Astrocyte of the cerebellum (primary cell): ENCODE results near the gene ADAMTS2.

Source experiments
- DNase-seq: peaks from one replicate; pipeline ENCODE4 v3.0.0-alpha.2; 2011; ENCODE audit warnings: low read depth
- H3K4me3 ChIP-seq: 2 replicates; pipeline ENCODE4 v1.5.1; 2011; ENCODE audit warnings: mild to moderate bottlenecking, low read depth, low read length, moderate library complexity
- in situ Hi-C: cut with HindIII; loops from 2 replicates; pipeline ENCODE4 v1.10.0; 2017; ENCODE audit warnings: low sequenced_read_pairs
- TF ChIP-seq, protein P1 (sequence below): IDR thresholded peaks from 2 replicates; pipeline ENCODE4 v1.5.1; 2012; ENCODE audit warnings: low read length, low read depth, moderate library complexity, mild to moderate bottlenecking; ENCODE audit errors: missing control alignments

ADAMTS2 gene

GRCh38 chr5:179380211-179381035 is 35.2 kb upstream of the ADAMTS2 start:
- in situ Hi-C loops: no loop called here

GRCh38 chr5:179379321-179379890 is 34.1 kb upstream of the ADAMTS2 start:
- in situ Hi-C loops: no loop called here
- no peak for DNase-seq
- TF ChIP-seq, protein P1, sequence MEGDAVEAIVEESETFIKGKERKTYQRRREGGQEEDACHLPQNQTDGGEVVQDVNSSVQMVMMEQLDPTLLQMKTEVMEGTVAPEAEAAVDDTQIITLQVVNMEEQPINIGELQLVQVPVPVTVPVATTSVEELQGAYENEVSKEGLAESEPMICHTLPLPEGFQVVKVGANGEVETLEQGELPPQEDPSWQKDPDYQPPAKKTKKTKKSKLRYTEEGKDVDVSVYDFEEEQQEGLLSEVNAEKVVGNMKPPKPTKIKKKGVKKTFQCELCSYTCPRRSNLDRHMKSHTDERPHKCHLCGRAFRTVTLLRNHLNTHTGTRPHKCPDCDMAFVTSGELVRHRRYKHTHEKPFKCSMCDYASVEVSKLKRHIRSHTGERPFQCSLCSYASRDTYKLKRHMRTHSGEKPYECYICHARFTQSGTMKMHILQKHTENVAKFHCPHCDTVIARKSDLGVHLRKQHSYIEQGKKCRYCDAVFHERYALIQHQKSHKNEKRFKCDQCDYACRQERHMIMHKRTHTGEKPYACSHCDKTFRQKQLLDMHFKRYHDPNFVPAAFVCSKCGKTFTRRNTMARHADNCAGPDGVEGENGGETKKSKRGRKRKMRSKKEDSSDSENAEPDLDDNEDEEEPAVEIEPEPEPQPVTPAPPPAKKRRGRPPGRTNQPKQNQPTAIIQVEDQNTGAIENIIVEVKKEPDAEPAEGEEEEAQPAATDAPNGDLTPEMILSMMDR: no peak
- no peak overlapping the region for H3K4me3 ChIP-seq

More at GRCh38 chr5:179380211-179381035, 35.2 kb upstream of the ADAMTS2 start:
- DNase-seq: no peak
- H3K4me3 ChIP-seq: no peak overlapping the region
- TF ChIP-seq, protein P1: no peak

DNA sequence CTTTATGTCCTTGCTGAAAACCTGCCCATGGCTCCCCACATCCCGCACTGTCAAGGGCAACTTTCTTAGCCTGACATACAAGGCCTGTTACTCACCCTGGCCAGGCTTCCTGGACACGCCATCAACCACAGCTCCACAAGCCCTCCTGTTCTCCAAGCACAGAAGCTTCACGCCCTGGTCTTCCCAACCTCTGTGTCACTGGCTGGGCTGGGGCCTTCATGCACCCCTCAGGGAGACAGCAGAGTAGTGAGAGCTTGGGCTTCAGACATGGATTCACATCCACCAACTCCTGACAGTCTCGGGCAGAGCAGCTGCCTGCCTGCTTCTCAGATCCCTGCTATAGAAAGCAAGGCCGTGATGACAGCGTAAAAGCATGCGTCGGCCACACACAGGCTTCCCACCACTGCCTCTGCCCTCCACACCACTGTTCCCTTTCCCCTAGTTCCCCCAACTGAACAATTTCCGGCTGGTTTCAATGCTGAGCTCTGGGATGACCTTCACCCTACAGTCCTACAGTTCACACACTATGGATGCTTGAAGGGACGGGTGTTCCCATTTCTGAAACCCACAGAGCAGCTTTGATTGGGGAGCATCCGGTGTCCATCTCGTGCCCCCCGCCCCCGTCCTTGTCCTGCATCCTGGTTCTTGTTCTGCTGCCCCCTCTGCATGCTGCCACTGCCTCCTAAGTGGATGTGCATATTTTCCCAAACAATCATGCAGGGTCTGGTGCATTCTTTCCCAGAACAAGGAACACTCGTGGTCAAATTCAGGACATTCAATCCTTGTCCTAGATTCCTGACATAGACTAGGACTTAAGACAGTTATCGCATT is 33.4 kb upstream of the ADAMTS2 start:
- in situ Hi-C loops: no loop called here
- no peak for DNase-seq
- no peak overlapping the region for H3K4me3 ChIP-seq
- TF ChIP-seq, protein P1: no peak

DNA sequence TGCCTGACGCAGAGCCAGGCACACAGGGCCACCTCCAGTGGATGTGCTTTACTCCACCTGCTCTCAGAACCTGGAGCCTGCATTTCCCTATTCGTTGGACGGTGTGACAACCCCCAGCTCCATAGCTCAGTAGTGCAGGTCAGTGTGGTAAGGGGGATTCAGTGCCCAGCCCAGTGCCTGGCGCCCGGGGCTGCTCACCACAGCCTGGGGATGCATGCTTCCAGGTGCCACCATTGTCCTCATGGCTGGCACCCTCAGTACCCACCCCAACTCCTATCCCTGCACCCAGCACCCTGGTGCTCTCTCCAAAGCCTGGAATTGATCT is 32.8 kb upstream of the ADAMTS2 start:
- TF ChIP-seq, protein P1: no peak
- H3K4me3 ChIP-seq: no peak overlapping the region
- in situ Hi-C loops: no loop called here
- DNase-seq: no peak

DNA sequence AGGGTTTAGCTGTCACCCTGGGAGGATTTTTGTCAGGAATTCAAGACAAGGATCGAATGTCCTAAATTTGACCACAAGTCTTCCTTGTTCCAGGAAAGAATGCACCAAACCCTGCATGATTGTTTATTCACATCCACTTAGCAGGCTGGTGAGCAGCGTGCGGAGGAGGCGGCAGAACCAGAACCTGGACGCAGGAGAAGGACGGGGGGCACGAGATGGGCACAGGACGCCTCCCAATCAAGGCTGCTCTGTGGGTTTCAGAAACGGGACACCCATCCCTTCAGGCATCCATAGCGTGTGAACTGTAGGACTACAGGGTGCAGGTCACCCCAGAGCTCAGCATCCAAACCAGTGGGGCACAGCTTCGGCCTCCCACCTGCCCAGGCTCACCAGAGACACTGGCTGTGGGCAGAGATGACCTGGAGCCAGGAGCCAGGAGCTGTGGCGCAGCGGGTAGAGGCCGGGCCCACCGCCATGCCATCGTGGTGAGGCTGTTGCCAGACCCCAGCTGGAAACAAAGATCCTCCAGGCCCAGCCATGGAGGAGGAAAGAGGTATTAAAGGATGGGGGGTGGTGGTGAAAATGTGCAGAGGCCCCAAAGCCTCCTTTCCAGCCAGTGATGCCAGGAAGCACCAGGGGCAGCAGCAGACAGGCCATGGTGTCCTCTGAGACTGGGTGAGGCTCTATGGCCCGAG is 32.3 kb upstream of the ADAMTS2 start:
- in situ Hi-C loops: no loop called here
- no peak overlapping the region for H3K4me3 ChIP-seq
- no peak for DNase-seq
- TF ChIP-seq, protein P1: no peak
